HG03280 (cell line): ENCODE results near the gene RIC8B.

ENCODE experiments used
- ATAC-seq: cut with Tn5 transposase; IDR thresholded peaks from one replicate; pipeline ENCODE4 v1.9.1; 2021; ENCODE audit warnings: mild to moderate bottlenecking, moderate library complexity; ENCODE audit not compliant: unreplicated experiment

The RIC8B gene

DNA sequence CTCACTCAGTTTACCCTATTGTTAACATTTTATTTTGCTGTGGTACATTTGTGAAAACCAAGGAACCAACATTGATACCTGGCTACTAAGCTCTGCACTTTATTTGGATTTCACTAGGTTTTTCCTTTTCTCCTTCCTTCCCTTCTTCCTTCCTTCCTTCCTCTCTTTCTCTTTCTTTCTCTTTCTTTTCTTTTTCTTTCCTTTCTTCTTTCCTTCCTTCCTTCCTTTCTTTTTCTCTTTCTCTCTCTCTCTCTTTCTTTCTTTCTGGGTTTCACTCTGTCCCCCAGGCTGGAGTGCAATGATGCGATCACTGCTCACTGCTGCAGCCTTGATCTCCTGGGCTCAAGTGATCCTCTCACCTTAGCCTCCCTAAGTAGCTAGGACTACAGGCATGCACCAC is 152.2 kb downstream of the RIC8B start:
- no peak for ATAC-seq

DNA sequence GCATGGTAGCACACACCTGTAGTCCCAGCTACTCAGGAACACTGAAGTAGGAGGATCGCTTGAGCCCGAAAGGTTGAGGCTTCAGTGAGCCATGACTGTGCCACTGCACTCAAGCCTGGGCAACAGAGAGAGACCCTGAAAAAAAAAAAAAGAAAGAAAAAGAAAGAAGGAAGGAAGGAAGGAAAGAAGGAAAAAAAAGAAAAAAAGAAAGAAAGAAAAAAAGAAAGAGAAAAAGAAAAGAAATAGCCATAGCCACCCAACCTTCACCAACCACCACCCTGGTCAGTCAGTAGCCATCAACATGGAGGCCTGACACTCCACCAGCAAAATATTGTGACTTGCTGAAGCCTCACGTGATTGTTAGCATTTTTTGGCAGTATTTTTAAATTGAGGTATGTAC is 159.8 kb downstream of the RIC8B start:
- no peak for ATAC-seq
